Stimulated activated CD4-positive, alpha-beta T cell treated with anti-CD3 and anti-CD28 coated beads, TNF-alpha, amount 100 ng/mL, for 24 hours (primary cell): ENCODE results near the gene CASK.
"Not testable (repeated sequence)": the region's sequence is repeated elsewhere in the genome, so short reads cannot be mapped to it uniquely, and the experiment has no call there.

Source experiments
- DNase-seq, 3 experiments: peaks; one replicate each; pipeline ENCODE4 v3.0.0-alpha.2; 2020; ENCODE audit warnings: low read depth in 3 of 3

CASK gene

GRCh38 chrX:41516999-41517765, 406.2 kb downstream of the CASK start:
- DNase-seq: no peak

DNA sequence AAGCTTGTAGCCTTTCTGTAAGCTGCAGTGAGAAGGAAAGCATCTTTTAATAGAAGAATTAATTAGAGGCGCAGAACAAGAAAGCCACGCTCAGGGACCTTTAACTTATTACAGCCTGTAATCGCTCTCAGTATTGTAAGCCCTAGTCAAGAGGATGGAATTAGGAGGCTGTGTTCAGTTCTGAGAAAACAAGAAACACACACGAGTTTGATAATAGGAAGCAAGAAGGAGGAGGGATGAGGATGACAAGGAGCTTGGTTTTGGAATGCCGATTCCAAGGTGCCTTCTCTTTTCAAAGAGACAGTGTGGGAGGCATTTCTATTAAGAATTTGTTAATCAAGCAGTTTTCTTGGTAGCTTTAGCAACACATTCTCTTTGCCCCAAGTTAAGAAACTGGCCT, 406.9 kb downstream of the CASK start:
- DNase-seq: no peak

DNA sequence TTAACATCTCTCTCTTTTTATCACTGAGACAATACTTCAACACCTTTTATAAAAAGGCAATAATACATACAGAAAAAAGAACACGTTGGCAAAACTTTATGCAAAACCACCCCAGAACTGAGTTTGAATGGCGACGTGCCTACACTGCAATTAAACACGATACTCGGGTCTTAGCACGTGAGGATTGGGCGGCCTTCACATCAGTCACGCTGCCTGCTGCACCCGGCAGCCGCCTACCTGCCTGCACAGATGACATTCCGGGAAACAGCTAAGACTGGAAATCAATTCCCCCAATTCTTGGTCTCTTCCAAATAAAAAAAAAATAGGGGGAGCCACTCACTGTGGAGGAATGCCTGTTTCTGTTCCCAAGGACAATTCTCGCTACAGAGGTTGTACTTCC, 408.0 kb downstream of the CASK start:
- no peak for DNase-seq

- DNase-seq: no peak
These were observed 409.2 kb downstream of the CASK start for GRCh38 chrX:41514179-41514578.

GRCh38 chrX:41512853-41513252, 410.5 kb downstream of the CASK start:
- not testable (repeated sequence) for DNase-seq

DNA sequence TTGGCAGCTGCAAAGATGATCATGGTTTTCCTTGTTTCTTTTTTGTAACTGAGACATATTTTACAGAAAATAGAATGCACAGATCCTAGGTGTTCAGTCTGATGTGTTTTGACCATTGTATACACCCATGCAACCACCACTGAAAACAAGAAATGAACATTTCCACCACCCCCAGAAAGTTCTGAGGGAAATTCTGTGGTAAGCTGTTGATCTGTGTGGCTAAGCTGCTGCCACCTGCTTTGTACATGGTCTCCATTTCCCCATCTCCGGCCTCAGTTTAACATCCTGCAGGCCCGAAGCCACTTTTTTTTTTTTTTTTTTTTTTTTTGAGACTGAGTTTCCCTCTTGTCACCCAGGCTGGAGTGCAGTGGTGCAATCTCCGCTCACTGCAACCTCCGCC, 411.0 kb downstream of the CASK start:
- no peak for DNase-seq

DNA sequence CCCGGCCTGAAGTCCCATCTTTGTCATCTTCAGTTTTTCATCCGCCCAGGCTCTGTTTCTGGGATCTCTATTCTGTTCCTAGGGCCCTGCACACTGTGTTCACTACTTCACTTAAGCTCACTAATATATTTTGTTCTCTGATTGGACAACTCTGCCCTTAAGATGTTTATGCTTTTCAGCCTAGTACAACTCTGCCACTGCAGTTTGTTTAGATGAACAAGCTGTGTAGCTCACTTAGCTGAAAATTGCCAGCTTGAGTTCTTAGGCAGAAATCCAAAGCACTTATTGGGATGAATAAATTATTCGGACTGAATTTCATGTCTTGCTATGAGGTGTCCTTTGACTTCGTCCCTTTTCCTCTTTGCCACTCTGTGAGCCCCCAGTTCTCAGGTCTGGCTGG, 415.4 kb downstream of the CASK start:
- no peak for DNase-seq

DNA sequence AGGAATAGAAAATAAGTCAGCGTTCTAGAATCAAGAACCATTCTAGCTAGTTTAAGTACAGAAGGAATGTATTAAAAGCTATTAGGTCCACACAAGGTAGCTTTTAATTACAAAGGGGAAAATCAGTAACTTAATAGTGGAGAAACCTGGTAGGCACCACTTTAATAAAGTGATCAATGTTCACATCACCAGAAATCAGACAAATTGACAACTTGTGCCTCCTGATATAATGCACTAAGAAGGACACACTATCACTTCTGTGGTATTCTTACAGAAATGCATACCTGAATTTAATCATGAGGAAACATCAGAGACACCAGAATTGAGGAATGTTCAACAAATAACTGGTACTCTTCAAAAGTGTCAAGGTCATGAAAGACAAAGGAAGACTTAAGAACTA, 421.4 kb downstream of the CASK start:
- DNase-seq: no peak

GRCh38 chrX:41499984-41500383, 423.4 kb downstream of the CASK start:
- DNase-seq: no peak

DNA sequence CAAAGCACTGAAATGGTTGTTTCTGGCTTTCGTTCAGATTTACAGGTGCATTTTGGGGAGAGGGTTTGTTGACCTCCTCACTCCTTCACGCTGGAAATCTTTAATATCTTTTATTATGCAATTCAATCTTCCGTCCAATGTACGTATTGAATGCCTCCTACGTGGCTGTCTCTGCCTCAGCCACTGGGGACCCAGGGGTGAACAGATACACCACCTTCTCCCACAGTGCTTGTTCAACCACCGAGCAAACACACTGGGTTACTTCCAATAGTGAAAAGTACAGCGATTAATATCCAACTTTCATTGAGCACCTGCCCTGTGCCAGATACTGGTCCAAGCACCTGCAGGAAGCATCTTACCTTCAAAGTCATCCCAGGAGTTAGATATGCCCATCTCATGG, 424.2 kb downstream of the CASK start:
- no peak for DNase-seq

DNA sequence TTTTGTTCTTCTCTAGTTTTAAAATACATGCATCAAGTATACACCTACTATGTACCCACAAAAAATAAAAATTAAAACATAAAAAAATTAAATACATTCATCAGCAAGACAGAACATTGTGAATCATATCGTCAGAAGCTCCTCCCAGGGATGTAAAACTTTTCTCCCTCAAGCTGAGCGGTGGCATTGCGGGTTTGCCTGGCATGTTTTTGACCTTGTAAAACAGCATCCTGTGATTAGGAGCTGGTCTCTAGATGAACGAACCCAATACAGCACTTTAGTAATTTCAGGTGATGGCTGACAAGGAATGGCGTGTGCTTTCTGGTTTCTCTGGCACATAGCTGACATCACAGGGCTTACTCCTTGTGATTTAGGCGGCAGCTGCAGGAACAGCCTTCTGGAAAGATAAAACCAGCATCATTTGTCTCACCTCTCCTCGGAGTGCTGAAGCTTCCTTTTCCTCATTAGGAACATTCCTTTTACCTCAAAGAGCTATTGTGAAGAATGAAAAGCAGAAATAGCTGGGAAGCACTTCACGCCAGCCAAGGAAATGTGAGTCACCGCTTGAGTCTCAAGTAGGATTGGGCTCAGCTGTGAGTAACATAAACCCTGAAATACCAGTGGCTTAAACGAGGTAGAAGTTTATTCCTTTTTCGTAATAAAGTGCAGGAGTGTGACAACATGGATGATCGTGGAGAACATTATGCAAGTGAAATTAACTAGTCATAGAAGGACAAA, 431.9 kb downstream of the CASK start:
- no peak for DNase-seq

DNA sequence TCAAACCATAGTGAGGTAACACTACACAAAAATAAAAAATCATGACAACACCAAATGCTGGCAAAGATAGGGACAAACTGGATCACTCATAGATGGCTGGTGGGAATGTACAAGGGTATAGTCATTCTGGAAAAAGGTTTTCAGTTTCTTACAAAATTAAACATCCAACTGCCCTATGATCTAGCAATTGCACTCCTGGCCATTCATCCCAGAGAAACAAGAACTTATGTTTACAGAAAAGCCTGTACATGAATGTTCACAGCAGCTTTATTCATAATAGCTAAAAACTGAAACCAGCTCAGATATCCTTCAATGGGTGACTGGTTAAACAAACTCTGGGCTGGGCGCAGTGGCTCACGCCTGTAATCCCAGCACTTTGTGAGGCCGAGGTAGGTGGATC, 432.9 kb downstream of the CASK start:
- DNase-seq: no peak

DNA sequence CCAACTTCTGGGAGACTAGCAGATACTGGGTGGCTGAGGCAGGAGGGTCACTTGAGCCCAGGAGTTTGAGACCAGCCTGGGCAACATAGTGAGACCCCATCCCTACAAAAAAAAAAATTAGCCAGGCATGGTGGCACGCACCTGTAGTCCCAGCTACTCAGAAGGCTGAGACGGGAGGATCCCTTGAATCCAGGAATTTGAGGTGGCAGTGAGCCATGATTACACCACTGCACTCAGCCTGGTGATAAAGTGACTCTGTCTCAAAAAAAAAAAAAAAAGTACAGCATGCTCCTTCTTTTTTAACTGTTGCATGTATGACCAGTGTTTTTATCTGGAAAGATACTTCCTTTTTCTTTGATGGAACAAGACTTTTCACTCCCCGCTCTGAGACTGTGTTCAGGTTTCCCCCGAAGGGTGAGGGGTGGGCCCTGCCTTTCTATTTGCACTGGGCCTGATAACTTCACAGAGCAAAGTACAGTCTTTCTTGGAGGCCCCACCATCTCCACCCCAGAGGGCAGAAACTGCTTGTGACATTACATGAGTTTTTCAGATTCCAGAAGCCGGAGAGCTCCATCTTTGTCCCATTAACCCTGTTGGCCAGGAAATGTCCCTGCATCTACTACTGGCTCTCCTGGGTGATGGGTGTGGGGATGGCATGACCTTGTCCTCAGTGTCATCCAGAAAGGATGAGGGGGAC, 441.1 kb downstream of the CASK start:
- no peak for DNase-seq

- DNase-seq: no peak
These were observed 441.9 kb downstream of the CASK start for GRCh38 chrX:41481264-41482109.

DNA sequence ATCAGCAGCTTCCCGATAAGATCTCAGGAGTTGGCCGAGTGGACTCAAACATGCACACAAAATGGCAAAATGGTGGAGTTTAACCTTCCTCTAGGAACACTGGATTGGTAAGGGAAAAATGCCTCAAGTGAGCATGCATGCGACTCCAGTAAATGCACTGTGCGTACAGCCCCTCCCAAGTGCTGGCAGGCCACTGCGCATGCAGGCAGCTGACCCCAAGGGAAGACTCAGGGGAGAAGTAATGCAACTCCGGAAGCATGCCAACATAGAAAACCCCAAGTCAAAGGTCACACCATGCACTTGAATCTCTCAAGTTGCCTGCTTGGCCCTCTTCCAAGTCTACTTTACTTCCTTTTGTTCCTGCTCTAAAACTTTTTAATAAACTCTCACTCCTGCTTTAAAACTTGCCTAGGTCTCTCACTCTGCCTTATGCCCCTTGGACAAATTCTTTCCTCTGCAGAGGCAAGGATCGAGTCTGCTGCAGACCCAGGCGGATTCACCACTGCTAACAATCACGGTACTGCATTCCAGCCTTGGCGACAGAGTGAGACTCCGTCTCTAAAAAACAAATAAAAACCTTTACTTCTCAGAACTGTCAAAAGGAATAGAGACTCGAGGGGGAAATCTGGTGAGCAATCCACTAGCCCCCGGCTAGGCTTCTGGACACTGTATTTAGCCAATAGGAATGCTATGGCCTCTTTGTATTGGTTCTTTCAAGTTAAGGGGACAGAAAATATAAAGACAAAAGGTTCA, 442.7 kb downstream of the CASK start:
- DNase-seq: no peak

DNA sequence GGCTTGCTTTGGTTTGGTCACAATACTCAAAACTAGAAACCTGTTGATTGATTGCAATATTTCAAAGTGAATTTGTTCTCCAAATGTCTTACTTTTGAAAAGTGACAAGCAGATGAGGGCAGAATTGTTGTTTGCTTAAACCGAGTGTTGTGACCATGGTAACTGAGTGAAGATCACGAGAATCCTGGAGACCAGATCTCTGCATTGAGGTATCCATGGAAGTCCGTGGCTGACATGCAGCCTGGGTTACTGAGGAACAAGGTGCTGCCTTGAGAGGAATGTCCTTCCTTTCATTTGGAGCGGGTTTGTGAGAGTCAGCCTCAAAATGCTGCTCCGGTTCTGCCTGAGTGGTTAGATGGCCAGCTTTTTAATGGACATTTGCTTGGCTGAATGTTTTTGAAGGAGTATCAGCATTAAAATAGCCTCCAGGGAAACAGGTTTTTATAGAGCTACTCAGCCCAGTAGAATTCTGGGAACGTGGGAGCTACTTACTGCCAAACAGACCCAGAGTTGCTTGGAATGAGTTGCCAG, 444.9 kb downstream of the CASK start:
- DNase-seq: no peak

- no peak for DNase-seq
These were observed 447.6 kb downstream of the CASK start for GRCh38 chrX:41475591-41476241.

DNA sequence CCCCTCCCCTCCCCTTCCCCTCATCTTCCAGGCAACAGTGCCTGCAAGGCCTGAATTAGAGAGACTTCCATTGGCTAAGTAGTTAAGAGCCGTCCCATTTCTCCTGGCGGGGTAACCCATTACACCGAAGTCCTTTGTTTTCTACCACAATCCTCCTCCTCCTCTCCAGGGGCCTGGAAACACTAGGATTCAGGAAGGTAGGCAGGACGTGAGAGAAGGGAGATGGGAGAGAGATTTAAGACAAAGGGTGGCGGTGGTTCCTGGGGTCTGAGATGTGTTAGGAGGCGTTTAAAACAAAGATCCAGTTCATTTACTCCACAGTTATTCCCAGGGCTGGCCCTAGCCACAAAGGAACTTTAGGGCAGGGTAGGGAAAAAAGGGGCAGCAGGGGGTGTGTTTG, 448.2 kb downstream of the CASK start:
- DNase-seq: no peak

DNA sequence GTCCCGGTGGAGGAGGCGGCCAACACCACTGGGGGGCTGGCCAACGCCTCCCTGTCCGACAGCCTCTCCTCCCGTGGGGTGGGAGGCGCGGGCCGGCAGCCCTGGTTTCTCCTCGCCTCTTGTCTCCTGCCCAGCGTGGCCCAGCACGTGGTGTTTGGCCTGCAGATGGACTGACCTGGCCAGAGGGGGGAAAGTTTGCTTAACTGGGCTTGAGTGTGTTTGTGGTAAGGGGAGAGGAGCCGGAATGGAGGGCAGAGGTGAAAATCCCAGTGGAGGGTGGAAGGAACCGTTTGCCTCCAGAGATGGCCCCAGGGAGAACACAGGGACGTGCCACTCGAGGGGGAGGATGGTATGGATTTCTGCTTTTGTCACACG, 448.6 kb downstream of the CASK start:
- no peak for DNase-seq

- DNase-seq: no peak
These were observed 449.2 kb downstream of the CASK start for GRCh38 chrX:41473936-41474725.
